Heart left ventricle (tissue), 16 donors: ENCODE measurements around the gene EDEM1. TPM values are rescaled to one million over a fixed set of nuclear protein-coding genes. Genes with fewer than 3 reads are reported as not detected.
A peak's percentile ranks its signal among the peaks of the same experiment; 100 is the strongest.

Experiments
- ATAC-seq, 4 donors: fragments of 200-7000 bp; cut with Tn5 transposase; one replicate each; pipeline ENCODE4 v1.9.1; 2020 to 2022; ENCODE audit warnings: moderate library complexity in 4 of 4, mild to moderate bottlenecking in 3 of 4, moderate number of reproducible peaks in 1 of 4
- DNase-seq, 5 donors: peaks; one replicate each; pipeline ENCODE4 v3.0.0-alpha.2; 2020
- H3K27ac ChIP-seq, 12 donors: fragments of 200-600 bp; sonication (generic) in 4 of 12; one replicate each; pipeline versions ENCODE4 v1.5.0 to v1.8.0; 2016 to 2022; ENCODE audit warnings: mild to moderate bottlenecking in 2 of 12
- H3K27me3 ChIP-seq, 9 donors: fragments of 200-600 bp; sonication (generic) in 2 of 9; one replicate each; pipeline versions ENCODE4 v1.5.1 to v1.8.0; 2016 to 2022; ENCODE audit warnings: mild to moderate bottlenecking in 3 of 9
- H3K36me3 ChIP-seq, 9 donors: fragments of 200-600 bp; sonication (generic) in 2 of 9; one replicate each; pipeline versions ENCODE4 v1.5.0 to v1.8.0; 2018 to 2022; ENCODE audit warnings: mild to moderate bottlenecking in 2 of 9
- H3K4me1 ChIP-seq, 12 donors: fragments of 200-600 bp; sonication (generic) in 4 of 12; one replicate each; pipeline versions ENCODE4 v1.5.0 to v1.8.0; 2016 to 2022; ENCODE audit warnings: mild to moderate bottlenecking in 3 of 12
- H3K4me3 ChIP-seq, 12 donors: fragments of 200-600 bp; sonication (generic) in 4 of 12; one replicate each; pipeline versions ENCODE4 v1.5.0 to v1.8.0; 2017 to 2022; ENCODE audit warnings: mild to moderate bottlenecking in 9 of 12, moderate library complexity in 4 of 12
- H3K9me3 ChIP-seq, 12 donors: fragments of 200-600 bp; sonication (generic) in 4 of 12; one replicate each; pipeline versions ENCODE4 v1.5.0 to v1.8.0; 2016 to 2022; ENCODE audit warnings: mild to moderate bottlenecking in 1 of 12
- CTCF ChIP-seq, 12 donors: fragments of 200-600 bp; sonication (generic) in 4 of 12; IDR thresholded peaks; one replicate each; pipeline versions ENCODE4 v1.5.0 to v1.8.0; 2018 to 2022; ENCODE audit warnings: antibody characterized with exemption in 12 of 12, mild to moderate bottlenecking in 5 of 12
- POLR2A ChIP-seq, 2 donors: fragments of 450-650 bp; IDR thresholded peaks; one replicate each; pipeline ENCODE4 v1.6.1; 2017; ENCODE audit warnings: antibody characterized with exemption in 2 of 2, mild to moderate bottlenecking in 2 of 2, moderate library complexity in 2 of 2
- WGBS, 4 donors: extraction: QIAGEN DNeasy Blood & Tissue Kit in 2 of 4; methylation state at CpG; one replicate each; pipeline versions ENCODE4 v1.1.5 to v1.1.7; 2013 to 2018; 5-methylcytosine and 5-hydroxymethylcytosine counted together
- intact Hi-C, 10 donors: fragments of 100-400 bp; cut with DNase I; formaldehyde crosslinking; loops; one replicate each; pipeline versions ENCODE4 v1.11.1 to v1.14.2; 2022
- polyA plus RNA-seq, 2 donors: library from polyadenylated mRNA; stranded (reverse); fragments of 200-250 nt; gene quantifications; one replicate each; pipeline ENCODE4 v1.2.3, GENCODE V29; 2013
- total RNA-seq, 9 donors: library from RNA; depleted of rRNA in 2 of 9; stranded (reverse); fragments of >200 nt in 2 of 9; fragmentation: NEBNext Ultra II Directional in 3 of 9; extraction: Animal tissue kit (Norgen Biotek cat#: 25700) in 3 of 9; gene quantifications; one replicate each; pipeline versions ENCODE4 v1.1.0 to v1.2.4, GENCODE V29; 2016 to 2023
- donor health status: ischemic (EF 13 %, LVEDD 7.1; RV severe dilation, severe dysfunction).
- donor health status: healthy with polysubstance abuse.
- donor health status: DM: no; HTN: yes; CAD: no.
- donor health status: DM: no; HTN: no; CAD: no.
- donor health status: ischemic (EF 25% LVEDD 6.9; RV normal size, moderate dysfunction).
- donor health status: ischemic (EF 25% LVEDD 5.7; RV mildly dilated, moderate dysfunction).
- donor health status: healthy.
- donor health status: DM: yes; HTN: yes; CAD: no.
- donor health status: ischemic (EF 35%, LVEDD 5.7; RV mildly dilated, moderate dysfunction).
- donor health status: nonischemic (EF 11% LVEDD 7.7; RV severe dilation, severe dysfunction).
- donor health status: DM: yes; HTN: yes; CAD: no.
- donor health status: PGD.
- donor health status: ischemic (EF 29% LVEDD 5.4; RV normal size, mild dysfunction).
- donor health status: nonischemic (EF 23%, LVEDD 6.1; RV moderate dilation, normal function).

EDEM1 gene
- total and polyA plus RNA-seq, 11 donors = 1.9 to 24.6 (median 9.5) TPM

DNA sequence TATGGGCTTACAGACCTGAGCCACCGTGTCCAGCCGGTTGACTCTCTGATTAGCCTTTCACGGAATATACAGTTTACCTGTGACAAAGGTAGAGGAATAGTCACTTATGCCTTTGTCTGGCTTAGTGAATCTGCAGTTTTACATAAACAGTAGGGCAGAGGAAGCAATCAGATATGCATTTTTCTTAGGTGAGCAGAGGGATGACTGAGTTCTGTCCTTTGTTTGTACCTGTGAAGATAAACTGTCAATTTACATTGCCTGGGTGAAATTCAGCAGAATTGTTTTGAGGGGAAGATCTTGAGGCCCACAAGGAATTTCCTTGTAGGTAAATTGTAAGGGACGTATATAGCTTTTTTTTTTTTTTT is 10.8 kb downstream of the EDEM1 start:
- Histone ChIP-seq H3K4me1 (peaks cover 0 to 70% (median 11%) of the 10 kb centered on the region in 12 donors), H3K9me3 (no peaks in the 10 kb centered on the region), H3K4me3 (no peak overlapping the region), H3K36me3 (peaks cover 0 to 63% (median 38%) of the 10 kb centered on the region in 9 donors), H3K27ac (peak overlapping the region in 1 of 12 donors; percentile 81), H3K27me3 (no peaks in the 10 kb centered on the region)
- 84 to 97% (median 95%) methylated on average over 4 of the region's 4 CpGs for WGBS, 4 donors
- TF ChIP-seq POLR2A (IDR thresholded peaks at IDR 0.05) = no peak
- no peak for TF ChIP-seq CTCF (IDR thresholded peaks at IDR 0.05)
- DNase-seq (no peak), ATAC-seq (no peak)
- intact Hi-C loops = no loop called here

DNA sequence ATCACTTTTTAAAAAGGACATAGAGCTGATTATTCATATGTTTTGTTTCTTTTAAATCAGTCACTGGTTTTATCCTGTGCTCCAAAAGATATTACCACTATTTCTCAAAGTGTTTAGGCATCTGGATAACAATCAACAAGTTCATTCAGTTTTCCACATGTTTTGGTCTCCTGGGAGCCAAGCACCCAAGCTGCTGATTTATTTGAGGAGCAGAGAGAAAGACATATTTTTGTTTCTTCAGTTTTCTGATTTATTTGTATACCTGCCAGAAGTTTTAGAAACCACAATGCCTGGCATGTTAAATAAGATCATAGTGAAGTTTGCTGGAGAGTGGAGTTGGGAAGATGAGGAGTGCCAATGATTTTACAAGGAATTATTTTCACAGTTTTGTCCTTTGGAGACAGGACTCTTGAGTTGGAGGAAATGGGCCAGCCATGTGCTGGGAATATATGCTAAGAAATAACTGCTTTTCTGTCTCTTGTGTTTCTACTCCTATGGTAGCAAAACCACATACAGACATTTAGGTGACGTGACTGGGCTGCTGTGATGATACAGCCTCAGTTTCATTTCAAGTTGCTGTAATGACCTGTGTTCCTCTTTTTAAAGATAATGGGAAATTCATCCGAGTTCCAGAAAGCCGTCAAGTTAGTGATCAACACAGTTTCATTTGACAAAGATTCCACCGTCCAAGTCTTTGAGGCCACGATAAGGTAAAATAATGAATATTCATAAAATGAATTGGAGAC is 11.7 kb downstream of the EDEM1 start:
- TF ChIP-seq CTCF (IDR thresholded peaks at IDR 0.05) (no peak), POLR2A (IDR thresholded peaks at IDR 0.05) (no peak)
- no peak for ATAC-seq
- H3K4me1 ChIP-seq = peaks cover 0 to 61% (median 10%) of the 10 kb centered on the region in 12 donors
- 70 to 85% (median 72%) methylated on average over 5 of the region's 5 CpGs for WGBS, 4 donors
- H3K4me3 ChIP-seq = no peak overlapping the region
- DNase-seq = no peak
- H3K27me3 ChIP-seq = no peaks in the 10 kb centered on the region
- intact Hi-C loops = no loop called here
- H3K27ac ChIP-seq = peak overlapping the region in 1 of 12 donors; percentile 81
- H3K9me3 ChIP-seq = no peaks in the 10 kb centered on the region
- peaks cover 0 to 66% (median 47%) of the 10 kb centered on the region in 9 donors for H3K36me3 ChIP-seq

DNA sequence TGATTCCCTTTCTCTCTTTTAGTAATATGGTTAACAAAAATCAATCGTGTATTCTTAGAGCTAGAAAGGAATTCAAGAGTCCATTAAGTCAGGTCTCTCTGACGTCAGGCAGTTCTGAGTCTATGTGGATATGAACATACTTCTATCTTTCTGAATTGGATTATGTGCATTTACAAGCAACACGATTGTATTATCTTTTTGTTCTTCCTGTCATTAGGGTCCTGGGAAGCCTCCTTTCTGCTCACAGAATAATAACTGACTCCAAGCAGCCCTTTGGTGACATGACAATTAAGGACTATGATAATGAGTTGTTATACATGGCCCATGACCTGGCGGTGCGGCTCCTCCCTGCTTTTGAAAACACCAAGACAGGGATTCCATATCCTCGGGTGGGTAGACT is 14.0 kb downstream of the EDEM1 start:
- intact Hi-C loops = no loop called here
- no peak for ATAC-seq
- 80 to 87% (median 83%) methylated on average over 6 of the region's 6 CpGs for WGBS, 4 donors

More for the DNA sequence above, 14.0 kb downstream of the EDEM1 start:
- DNase-seq = no peak
- Histone ChIP-seq H3K36me3 (peaks cover 0 to 83% (median 71%) of the 10 kb centered on the region in 9 donors), H3K27me3 (no peaks in the 10 kb centered on the region), H3K4me3 (no peak overlapping the region), H3K27ac (no peak overlapping the region), H3K9me3 (no peaks in the 10 kb centered on the region), H3K4me1 (peaks cover 0 to 38% (median 0%) of the 10 kb centered on the region in 12 donors)
- TF ChIP-seq POLR2A (IDR thresholded peaks at IDR 0.05) = no peak
- no peak for TF ChIP-seq CTCF (IDR thresholded peaks at IDR 0.05)
